ENCODE data around the gene NTN4.

GRCh38 chr12:95633732-95634465, 156.7 kb downstream of the NTN4 start:
- TF ChIP-seq CTCF (IDR thresholded peaks at IDR 0.05) (no peak), POLR2A (IDR thresholded peaks at IDR 0.05) (no peak), POLR2AphosphoS5 (IDR thresholded peaks at IDR 0.05) (no peak), EP300 (IDR thresholded peaks at IDR 0.05) (no peak)
